HL-60/S4 treated with phorbol 12-myristate 13-acetate at 8.2 ng/mL for 4 days and 3 days (cell line): ENCODE data around the gene TBX4.
"Not testable (repeated sequence)": the region's sequence is repeated elsewhere in the genome, so short reads cannot be mapped to it uniquely, and the experiment has no call there.

Source experiments
- in situ Hi-C: fragments of 300-500 bp; cut with MboI; formaldehyde crosslinking; loops from 2 replicates; pipeline ENCODE4 v1.15.0; 2022; ENCODE audit warnings: low sequenced_read_pairs

The TBX4 gene

DNA sequence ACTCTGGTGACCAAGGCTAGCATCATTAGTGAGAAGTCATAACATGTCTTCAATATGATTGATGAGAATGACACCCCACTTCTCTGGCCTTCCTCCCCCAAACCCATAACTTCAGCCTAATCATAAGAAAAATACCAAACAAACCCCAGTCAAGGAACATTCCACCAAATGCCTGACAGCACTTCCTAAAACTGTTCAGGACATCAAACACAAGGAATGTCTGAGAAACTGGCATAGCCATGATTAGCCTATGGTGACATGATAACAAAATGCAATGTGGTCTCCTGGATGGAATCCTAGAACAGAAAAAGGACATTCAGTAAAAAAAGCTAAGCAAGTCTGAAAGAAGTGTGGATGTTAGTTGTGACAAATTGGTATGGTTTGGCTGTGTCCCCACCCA is 24.7 kb upstream of the TBX4 start:
- in situ Hi-C loops, result no loop called here

DNA sequence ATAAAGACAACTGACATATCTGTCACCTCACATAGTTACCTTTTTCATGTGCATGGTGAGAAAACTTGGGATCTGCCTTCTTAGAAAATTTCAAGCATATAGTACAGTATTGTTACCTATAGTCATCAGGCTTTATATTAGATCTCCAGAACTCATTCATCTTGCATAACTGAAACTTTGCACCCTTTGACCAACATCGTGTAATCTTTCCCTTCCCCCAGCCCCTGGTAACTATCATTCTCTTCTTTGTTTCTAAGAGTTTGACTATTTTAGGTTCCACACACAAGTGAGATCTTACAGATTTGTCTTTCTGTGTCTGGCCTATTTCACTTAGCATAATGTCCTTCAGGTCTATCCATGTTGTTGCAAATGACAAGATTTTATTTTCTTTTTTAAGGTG is 22.9 kb upstream of the TBX4 start:
- in situ Hi-C loops, result no loop called here

DNA sequence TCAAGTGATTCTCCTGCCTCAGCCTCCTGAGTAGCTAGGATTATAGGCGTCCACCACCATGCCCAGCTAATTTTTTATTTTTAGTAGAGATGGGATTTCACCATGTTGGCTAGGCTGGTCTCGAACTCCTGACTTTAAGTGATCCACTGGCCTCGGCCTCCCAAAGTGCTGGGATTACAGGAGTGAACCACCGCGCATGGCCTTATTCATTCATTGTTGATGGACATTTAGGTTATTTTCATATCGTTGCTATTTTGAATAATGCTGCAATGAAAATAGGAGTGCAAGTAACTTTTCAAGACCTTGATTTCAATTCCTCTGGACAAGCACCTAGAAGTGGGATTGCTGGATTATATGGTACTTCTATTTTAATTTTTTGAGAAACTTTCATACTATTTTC is 22.4 kb upstream of the TBX4 start:
- in situ Hi-C loops, result not testable (repeated sequence)

DNA sequence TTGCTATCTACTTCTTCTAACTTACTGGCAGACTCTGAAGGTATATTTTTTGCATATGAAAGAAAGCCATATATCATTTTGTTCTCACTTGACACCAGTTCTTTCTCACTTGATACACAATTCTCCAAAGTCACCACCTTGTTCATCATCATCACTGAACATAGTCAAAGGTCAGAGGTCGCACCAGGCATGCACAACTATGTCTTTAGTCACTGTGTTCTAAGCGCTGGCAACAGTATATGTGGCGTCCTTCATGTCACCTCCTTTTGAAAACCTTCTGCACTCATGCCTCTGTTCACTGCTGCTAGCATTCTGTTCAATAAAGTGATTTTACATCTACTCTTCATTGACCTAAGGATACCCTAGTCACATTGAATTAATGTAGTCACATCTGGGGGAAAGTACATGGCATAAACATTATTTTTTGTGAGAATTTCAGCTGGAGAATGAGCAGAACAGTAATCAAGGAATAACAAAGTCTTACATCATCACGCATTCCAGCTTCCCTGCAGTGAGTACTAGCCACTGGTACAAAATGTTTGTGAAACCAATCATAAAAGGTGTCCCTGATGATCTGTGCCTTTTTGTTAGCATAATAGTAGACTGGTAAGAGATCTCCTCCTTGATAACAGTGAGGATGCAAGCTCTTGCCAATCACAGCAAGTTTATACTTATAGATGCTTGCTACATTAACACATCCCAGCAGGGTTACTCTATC is 20.5 kb upstream of the TBX4 start:
- in situ Hi-C loops, result no loop called here

DNA sequence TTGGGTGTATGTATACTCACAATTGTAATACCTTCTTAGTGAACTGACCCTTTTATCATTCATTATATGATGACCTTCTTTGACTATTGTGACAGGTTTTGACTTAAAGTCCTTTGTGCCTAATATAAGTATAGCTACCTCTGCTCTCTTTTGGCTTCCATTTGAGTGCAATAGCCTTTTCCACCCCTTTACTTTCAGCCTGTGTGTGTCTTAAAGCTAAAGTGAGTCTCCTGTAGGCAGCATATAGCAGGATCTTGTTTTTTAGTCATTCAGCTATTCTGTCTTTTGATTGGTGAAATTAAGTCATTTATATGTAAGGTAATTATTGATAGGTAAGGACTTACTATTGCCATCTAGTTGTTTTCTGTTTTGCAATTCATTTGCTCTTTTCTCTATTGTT is 15.9 kb upstream of the TBX4 start:
- in situ Hi-C loops, result no loop called here

DNA sequence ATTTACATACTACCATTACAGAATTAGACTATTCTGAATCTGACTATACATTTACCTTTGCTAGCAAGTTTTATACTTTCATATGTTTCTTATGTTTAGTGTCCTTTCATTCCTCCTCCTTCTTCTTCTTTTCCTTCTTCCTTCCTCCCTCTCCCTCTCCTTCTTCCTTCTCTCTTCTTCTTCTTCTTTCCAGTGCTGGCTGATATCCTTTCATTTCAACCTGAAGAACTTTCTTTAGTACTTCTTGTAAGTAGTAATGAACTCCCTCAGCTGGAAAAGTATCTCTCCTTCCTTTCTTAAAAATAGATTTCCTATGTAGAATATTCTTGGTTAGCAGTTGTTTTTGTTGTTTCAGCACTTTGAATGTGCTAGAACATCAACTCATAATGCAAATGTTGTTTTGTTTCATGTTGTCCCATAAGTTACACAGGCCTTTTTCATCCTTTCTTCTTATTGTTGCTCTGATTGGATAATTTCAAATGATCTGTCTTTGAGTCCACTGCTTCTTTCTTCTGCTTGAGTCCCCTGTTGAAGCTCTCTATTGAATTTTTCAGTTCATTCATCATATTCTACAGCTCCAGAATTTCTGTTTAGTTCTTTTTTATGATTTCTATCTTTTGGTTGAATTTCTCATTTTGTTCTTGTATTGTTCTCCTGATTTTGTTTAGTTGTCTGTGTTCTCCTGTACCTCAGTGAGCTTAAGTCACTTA is 15.1 kb upstream of the TBX4 start:
- in situ Hi-C loops, result no loop called here

DNA sequence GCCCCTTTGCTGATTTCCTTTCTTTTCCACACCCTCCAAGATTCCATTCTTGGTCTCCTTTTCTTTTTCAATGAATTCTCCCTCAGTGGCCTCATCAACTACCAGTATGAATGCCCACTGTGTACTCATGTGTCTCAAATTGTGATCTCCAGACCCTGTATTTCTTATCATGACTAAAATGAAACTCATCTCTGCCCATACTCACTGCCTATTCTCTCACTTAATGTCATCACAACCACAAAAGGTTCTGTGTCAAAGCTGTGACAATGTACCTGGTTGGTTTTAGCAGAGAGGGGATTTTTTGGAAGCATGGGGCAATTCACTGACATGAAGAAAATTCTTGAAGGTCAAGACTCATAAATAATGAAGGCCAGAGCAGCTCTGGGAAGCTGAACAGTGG is 11.5 kb upstream of the TBX4 start:
- in situ Hi-C loops, result no loop called here

DNA sequence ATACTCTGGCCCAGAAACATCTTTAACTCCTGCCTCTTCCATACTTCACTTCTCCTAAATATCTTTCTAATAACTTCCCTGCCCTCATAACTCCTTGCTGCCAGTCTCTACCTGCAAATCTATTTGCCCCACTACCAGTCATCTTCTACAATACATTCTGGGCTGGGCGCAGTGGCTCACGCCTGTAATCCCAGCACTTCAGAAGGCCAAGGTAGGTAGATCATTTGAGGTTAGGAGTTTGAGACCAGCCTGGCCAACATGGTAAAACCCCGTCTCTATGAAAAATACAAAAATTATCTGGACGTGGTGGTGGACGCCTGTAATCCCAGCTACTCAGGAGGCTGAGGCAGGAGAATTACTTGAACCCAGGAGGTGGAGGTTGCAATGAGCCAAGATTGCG is 10.7 kb upstream of the TBX4 start:
- in situ Hi-C loops, result not testable (repeated sequence)

DNA sequence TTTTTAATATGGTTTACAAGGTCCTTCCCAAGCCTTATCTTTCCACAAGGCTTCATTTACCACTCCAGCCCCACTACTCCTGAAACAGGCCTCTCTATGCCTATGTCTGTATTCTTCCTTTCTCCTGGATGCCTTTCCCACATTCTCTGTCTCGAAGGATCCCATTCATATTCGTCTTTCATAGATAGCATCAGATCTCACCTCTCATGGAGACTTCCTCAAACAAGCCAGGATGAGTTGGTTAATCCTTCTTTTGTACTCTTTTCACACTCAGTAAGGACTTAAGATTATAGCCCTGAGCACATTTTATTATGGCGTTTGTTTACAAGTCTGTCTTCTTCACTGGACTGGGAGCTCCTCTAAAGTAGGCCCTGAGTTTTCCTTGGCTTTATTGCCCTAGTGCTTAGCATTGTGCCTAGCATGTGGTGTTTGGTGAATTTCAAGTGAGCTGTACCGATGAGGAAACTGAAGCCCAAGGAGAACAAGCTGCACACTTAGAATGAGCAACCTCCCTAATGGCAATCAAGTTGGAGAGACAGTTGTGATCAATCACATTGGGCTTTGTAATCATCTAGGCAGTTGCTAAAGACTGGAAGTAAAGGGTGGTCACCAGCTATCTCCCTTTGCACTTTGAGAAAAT is 10.0 kb upstream of the TBX4 start:
- in situ Hi-C loops, result no loop called here

DNA sequence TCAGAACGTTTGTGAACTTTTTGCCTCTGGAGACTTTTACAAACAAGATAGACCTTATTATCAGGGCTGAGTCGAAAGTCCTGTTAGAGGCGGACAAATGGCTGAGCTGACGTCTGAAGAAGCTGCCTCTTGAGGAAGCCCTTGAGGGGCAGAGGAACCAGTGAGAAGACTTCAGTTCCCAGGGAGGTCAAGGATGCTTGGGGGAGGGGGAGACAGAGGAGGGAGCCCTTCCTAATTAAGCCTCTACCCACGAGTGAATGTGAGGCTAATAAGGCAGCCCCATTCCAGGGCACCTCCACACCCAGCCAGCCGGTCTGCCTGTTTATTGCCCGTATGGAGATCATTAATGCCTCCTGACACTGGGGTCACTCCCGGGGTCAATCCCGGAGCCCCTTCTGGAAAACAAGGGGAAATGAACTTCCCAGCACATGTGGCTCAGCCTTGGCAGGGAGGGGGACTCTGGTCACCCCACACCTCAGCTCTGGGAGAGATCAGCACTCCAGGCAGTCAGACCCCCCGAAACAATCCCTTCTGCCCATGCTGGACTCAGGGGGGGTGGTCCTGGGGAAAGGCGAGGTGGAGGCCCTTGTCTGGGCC is 9.2 kb upstream of the TBX4 start:
- in situ Hi-C loops, result no loop called here

DNA sequence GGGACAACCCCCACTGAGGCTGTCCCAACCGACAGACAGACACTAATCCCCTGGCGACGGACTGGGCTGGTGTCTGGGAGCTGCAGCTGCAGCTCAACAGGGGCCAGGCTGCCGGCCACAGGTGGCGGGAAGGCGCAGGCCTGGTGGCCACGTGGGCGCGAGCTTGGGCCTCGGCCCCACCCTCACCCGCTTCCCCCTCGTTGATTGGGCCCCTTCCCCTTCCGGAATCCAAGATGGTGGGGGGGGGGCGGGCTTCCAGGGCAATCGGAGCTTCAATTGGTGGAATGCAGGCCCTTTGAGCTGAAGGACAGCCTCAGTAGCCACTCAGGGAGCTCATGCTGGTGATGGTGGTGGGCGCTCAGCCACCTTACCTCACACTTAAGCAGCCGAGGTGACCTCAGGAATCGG is 8.7 kb upstream of the TBX4 start:
- in situ Hi-C loops, result no loop called here

DNA sequence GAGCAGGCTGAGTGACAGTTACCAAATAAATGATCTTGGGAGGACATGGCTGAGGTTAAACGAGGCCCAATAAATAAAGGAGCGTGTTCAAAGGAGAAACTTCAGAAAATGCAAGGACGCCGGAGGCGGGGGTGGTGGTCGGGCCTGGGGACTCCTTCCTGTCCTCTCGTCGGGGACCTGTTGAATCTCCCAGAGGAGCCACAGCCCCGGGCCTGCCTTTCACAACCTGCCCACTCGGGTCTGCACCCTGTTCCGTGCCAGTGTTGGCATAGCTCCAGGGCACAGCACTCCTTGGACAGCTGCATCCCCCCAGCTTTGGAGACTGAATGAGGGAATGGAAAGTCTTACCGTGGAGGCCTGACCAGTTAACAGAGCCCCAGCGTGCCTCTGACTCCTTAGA is 8.1 kb upstream of the TBX4 start:
- in situ Hi-C loops, result no loop called here

DNA sequence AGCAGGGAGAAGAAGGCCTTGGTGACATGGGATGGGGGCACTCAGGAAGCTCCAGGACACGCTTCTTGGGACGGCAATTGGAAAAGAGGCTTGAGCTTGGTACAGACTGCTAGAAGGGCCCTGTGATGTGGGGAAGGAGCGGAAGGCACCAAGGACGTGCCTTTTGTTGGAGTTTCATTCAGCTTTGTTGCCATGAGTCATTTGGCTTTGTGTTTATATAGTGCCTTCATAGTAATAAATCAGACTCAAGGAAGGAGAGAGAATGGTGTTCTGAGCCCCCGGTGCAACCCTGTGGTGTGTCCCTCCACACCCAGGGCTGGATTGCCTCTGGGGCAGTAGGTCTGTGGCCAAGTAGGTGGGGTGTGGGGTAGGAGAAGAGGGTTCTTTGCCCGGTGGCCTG is 7.4 kb upstream of the TBX4 start:
- in situ Hi-C loops, result no loop called here

DNA sequence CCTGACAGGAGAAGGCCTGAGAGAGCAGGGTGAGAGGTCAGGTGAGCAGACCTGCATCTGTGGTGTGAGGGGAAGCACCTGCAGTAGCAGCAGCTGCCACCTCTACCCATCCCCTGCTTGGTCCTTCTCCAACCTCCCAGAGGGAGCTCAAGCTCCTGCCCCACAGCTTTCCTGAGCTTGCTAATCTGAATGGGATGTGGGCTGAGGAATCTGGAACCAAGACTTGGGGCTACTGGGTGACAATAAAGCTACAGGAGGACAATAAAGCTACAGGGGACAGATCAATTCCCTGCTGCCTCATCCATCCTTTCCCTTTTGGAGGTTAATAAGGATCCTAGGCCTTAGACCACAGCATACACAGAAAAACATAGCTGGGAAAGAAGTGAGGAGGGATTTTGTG is 4.9 kb upstream of the TBX4 start:
- in situ Hi-C loops, result no loop called here

DNA sequence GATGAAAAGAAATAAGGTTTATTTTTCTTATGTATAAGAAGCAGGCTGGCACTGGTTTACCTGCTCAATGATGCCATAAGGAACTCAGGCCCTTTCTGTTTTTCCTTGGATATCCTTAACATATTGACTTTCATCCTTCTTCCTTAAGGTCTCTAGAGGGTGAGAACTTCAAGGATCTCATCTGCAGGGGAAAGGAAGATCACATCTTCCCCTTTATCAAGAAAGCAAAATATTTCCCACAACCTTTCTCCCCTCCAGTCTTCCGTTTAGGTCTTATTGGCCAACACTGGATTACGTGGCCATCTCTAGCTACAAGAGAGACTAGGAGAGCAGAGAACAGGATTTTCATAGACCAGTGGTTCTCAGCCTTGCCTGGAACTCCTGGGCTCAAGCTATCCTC is 4.2 kb upstream of the TBX4 start:
- in situ Hi-C loops, result no loop called here

DNA sequence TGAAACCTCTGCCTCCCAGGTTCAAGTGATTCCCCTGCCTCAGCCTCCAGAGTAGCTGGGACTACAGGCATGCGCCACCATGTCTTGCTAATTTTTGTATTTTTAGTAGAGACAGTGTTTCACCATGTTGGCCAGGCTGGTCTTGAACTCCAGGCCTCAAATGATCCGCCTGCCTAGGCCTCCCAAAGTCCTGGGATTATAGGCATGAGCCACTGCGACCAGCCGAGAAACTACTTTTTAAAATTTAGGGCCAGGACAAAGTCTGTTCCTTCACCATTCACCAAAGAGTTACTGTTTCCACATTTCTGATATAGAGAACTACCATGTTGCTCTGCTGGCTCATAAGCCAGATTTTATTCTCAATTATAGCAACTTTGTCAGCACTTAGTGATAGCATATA is 3.1 kb upstream of the TBX4 start:
- in situ Hi-C loops, result not testable (repeated sequence)

DNA sequence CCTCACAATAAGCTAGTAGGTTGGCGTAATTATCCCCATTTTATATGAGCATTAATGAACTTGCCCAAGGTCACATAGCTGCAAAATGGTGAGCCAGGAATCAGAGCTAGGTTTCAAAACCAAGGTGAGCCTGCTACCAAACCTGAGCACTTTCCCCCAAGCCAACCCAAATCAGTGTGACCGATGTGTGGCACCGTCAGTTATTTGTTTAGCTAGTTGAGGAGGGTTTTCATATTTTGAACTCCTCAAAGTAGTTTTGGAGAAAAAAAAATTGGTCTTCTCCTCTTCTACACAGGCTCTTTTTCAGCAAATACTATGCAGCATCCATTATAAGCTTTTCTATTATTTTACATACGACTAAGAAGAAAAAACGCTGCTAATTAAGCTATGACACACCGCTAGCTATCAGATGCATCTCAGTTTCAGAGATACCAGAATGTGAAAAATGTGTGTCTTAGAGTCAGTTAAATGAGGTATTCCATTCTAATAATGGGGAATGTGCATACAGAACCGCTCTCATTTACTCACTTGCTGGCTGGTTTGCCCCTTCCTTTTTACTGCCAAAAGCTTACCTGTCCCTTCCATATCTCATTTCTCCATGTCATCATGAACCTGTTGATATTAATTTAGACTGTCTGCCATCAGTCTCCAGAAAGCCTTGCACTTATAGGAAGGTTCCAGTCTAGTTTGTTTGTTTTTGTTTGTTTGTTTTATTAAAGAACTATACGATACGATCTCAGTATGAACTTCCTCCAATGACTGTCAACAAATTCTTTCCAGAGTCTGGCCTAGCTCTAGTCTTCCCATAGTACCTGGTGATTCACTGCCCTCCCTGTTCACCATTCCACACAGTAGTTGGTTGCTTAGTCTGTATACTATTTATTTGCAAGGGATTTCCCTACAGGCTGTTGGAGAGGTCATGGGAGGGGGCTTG is 2.2 kb upstream of the TBX4 start:
- in situ Hi-C loops, result no loop called here

DNA sequence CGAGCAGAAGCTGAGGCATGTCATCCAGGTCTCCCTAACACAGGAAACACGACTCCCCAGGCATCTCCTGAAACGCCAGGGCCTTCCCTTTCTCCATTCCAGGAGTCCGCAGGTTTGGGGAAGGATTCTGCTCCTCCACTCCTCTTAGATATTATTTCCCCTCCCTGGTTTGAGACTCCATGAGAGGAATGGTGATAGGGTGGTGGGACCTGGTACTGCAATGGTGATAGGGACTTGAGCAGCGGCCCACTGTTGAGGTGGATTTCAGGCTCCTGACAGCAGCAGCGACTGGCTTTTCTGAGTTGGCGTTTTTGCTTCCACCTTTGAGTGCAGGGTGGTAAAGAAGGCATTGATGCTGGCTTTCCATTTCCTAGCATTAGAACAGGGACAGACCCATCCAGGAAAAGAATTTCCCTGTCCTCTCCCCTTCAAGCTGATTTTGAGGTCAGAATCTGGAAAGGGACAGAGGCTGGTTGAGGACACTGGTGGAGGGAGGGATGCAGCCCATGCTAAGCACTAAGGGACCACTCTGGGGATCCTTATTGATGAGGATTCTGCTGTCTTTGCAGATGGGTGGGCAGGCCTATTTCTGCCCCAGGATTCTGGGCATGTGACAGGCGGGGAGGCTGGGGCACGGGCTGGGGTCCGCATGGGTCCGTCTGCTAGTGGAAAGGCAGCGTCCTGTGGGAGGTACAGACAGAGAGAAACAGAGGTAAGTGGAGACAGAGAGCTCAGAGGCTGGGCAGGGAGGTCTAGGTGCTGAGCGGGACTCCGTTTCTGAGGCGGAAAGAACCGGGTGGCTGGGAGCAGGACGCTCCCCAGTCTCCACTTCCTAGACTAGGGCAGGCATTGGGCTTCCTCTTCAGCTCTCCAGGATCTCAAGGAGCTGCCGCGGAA is 1.3 kb upstream of the TBX4 start:
- in situ Hi-C loops, result no loop called here

DNA sequence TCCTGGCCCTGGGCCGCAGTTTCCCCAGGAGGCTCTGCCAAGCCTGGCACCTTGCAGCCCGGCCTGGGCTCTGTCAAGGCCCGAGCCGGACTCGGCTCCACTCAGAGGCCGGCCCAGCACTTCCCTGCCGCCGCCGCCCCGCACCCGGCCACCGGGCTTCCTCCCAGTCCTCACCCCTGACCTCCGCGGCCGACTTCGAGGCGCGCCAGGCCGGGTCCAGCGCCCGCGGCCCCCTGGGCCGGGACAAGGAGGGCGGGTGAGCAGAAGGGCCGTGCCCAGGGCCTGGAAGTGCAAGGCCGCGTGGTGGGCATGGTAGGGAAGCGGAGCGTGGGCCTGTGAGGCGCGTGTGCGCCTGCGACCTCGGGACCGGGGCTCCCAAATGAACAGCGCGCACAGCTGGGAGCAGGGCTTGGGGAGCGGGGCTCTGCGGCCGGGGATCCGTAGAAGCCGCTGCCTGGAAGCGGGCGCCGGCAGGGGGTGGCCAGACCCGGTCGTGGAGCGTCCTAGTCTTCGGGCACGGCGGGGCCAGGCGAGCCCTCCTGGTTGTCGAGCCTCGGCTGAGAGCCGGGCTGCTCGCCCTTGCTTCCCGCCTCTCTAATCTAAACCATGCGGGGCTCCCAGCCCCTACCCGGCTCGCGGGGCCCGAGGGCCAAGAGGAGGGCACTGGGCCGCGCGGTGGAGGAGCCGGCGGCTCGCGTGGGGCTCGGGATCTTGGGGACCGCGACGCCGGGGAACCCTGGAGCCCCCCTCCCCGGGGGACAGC is 503 bp upstream of the TBX4 start:
- in situ Hi-C loops, result no loop called here
